ENCODE measurements around the gene ARRDC3.

- TF ChIP-seq, protein P1, sequence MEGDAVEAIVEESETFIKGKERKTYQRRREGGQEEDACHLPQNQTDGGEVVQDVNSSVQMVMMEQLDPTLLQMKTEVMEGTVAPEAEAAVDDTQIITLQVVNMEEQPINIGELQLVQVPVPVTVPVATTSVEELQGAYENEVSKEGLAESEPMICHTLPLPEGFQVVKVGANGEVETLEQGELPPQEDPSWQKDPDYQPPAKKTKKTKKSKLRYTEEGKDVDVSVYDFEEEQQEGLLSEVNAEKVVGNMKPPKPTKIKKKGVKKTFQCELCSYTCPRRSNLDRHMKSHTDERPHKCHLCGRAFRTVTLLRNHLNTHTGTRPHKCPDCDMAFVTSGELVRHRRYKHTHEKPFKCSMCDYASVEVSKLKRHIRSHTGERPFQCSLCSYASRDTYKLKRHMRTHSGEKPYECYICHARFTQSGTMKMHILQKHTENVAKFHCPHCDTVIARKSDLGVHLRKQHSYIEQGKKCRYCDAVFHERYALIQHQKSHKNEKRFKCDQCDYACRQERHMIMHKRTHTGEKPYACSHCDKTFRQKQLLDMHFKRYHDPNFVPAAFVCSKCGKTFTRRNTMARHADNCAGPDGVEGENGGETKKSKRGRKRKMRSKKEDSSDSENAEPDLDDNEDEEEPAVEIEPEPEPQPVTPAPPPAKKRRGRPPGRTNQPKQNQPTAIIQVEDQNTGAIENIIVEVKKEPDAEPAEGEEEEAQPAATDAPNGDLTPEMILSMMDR (IDR thresholded peaks at IDR 0.05) = no peak
- TF ChIP-seq POLR2A (IDR thresholded peaks at IDR 0.05) = no peak
Measured at GRCh38 chr5:91319667-91320066, 63.5 kb downstream of the ARRDC3 start.
